Type B pancreatic cell (in vitro differentiated cells): Measurements from ENCODE around the gene SAPCD2. TPM values are rescaled to one million over a fixed set of nuclear protein-coding genes. Genes with fewer than 3 reads are reported as not detected.
A peak's percentile ranks its signal among the peaks of the same experiment; 100 is the strongest.

Experiments
- DNase-seq: peaks from one replicate; pipeline ENCODE4 v3.0.0; 2021; ENCODE audit warnings: mixed read lengths; ENCODE audit not compliant: unreplicated experiment; ENCODE audit errors: extremely low spot score
- H3K27ac Mint-ChIP-seq: 2 replicates; pipeline ENCODE4 v1.8.0; 2021; ENCODE audit warnings: mild to moderate bottlenecking, mixed read lengths
- H3K27me3 Mint-ChIP-seq: 2 replicates; pipeline ENCODE4 v1.8.0; 2021; ENCODE audit warnings: mixed read lengths
- H3K36me3 Mint-ChIP-seq: 2 replicates; pipeline ENCODE4 v1.8.0; 2021; ENCODE audit warnings: mixed read lengths
- H3K4me1 Mint-ChIP-seq: one replicate; pipeline ENCODE4 v1.8.0; 2021; ENCODE audit warnings: mixed read lengths; ENCODE audit not compliant: unreplicated experiment
- H3K4me3 Mint-ChIP-seq: 2 replicates; pipeline ENCODE4 v1.8.0; 2021; ENCODE audit warnings: mild to moderate bottlenecking, mixed read lengths
- H3K9me3 Mint-ChIP-seq: 2 replicates; pipeline ENCODE4 v1.8.0; 2021; ENCODE audit warnings: mixed read lengths
- CTCF ChIP-seq: fragments of 200-600 bp; sonication (generic); conservative IDR thresholded peaks from 2 replicates; pipeline ENCODE4 v1.5.0; 2021; ENCODE audit warnings: antibody characterized with exemption, mild to moderate bottlenecking
- total RNA-seq: library from RNA; stranded (reverse); gene quantifications from 2 replicates; pipeline ENCODE4 v1.2.1, GENCODE V29; 2021; ENCODE audit warnings: low replicate concordance

The SAPCD2 gene
- total RNA-seq, 1 donor from 2014 or later, result 19.1 TPM

GRCh38 chr9:137076636-137077009 is 6.3 kb upstream of the SAPCD2 start:
- no peak overlapping the region for H3K27ac Mint-ChIP-seq
- H3K36me3 Mint-ChIP-seq, result no peaks in the 10 kb centered on the region
- DNase-seq, result no peak
- peaks cover under 1% of the 10 kb centered on the region for H3K4me1 Mint-ChIP-seq
- no peaks in the 10 kb centered on the region for H3K9me3 Mint-ChIP-seq
- H3K4me3 Mint-ChIP-seq, result peak overlapping the region; percentile 69
- TF ChIP-seq CTCF, result no peak
- peaks cover 52% of the 10 kb centered on the region for H3K27me3 Mint-ChIP-seq

GRCh38 chr9:137075275-137075775 is 5.0 kb upstream of the SAPCD2 start:
- Mint-ChIP-seq H3K27ac (no peak overlapping the region), H3K4me1 (peaks cover 8% of the 10 kb centered on the region), H3K36me3 (no peaks in the 10 kb centered on the region), H3K9me3 (no peaks in the 10 kb centered on the region), H3K27me3 (peaks cover 49% of the 10 kb centered on the region), H3K4me3 (no peak overlapping the region)
- no peak for DNase-seq
- no peak for TF ChIP-seq CTCF

- H3K4me3 Mint-ChIP-seq, result peak overlapping the region; percentile 17
- peaks cover 44% of the 10 kb centered on the region for H3K27me3 Mint-ChIP-seq
- no peak for DNase-seq
- no peak for TF ChIP-seq CTCF
- H3K36me3 Mint-ChIP-seq, result no peaks in the 10 kb centered on the region
- peaks cover 8% of the 10 kb centered on the region for H3K4me1 Mint-ChIP-seq
- peak overlapping the region; percentile 50 for H3K27ac Mint-ChIP-seq
- no peaks in the 10 kb centered on the region for H3K9me3 Mint-ChIP-seq
Measured at GRCh38 chr9:137074657-137075274, 4.4 kb upstream of the SAPCD2 start.

- DNase-seq, result no peak
- H3K36me3 Mint-ChIP-seq, result no peaks in the 10 kb centered on the region
- peaks cover 8% of the 10 kb centered on the region for H3K4me1 Mint-ChIP-seq
- TF ChIP-seq CTCF, result no peak
- H3K27ac Mint-ChIP-seq, result no peak overlapping the region
- no peaks in the 10 kb centered on the region for H3K9me3 Mint-ChIP-seq
- H3K27me3 Mint-ChIP-seq, result peaks cover 37% of the 10 kb centered on the region
- no peak overlapping the region for H3K4me3 Mint-ChIP-seq
Measured at GRCh38 chr9:137073992-137074399, 3.6 kb upstream of the SAPCD2 start.

GRCh38 chr9:137071282-137071681 is 925 bp upstream of the SAPCD2 start:
- Mint-ChIP-seq H3K4me1 (peaks cover 12% of the 10 kb centered on the region), H3K27me3 (peaks cover 26% of the 10 kb centered on the region), H3K36me3 (no peaks in the 10 kb centered on the region), H3K4me3 (peak overlapping the region; percentile 86), H3K9me3 (no peaks in the 10 kb centered on the region), H3K27ac (peak overlapping the region; percentile 71)
- no peak for TF ChIP-seq CTCF
- no peak for DNase-seq
